GM12878 (cell line): ENCODE measurements around the gene PLEKHJ1. TPM values are rescaled to one million over a fixed set of nuclear protein-coding genes. Genes with fewer than 3 reads are reported as not detected.

Experiments
- ATAC-seq: fragments of 200-7000 bp; cut with Tn5 transposase; 3 replicates; pipeline ENCODE4 v1.9.1; 2020; ENCODE audit warnings: mild to moderate bottlenecking, moderate library complexity
- BruUV-seq: library from RNA; stranded (reverse); fragments of 400-500 nt; replicated peaks from 2 replicates; lab custom pipeline; 2021; lab: Mats Ljungman, UMichigan
- CTCF ChIA-PET: fragments of 300-600 bp; sonication (Branson Sonifier 250); formaldehyde crosslinking; extraction: SDS; loops from one replicate; lab custom pipeline; 2021; ENCODE audit warnings: inconsistent platforms; lab: Yijun Ruan, JAX
- POLR2A ChIA-PET: fragments of 350-600 bp; formaldehyde crosslinking; extraction: SDS; loops from one replicate; lab custom pipeline; 2021; ENCODE audit warnings: inconsistent platforms; lab: Charles Lee
- RAD21 ChIA-PET: fragments of 300-600 bp; sonication (Branson Sonifier 250); formaldehyde crosslinking; loops from one replicate; lab custom pipeline; 2023; ENCODE audit warnings: antibody characterized with exemption; ENCODE audit not compliant: unreplicated experiment; lab: Charles Lee
- SMC1A ChIA-PET: fragments of 300-600 bp; sonication (Branson Sonifier 250); formaldehyde crosslinking; loops from one replicate; lab custom pipeline; 2023; ENCODE audit not compliant: unreplicated experiment, uncharacterized antibody; lab: Charles Lee
- DNase-seq: peaks from one replicate; pipeline ENCODE4 v3.0.0-alpha.2; 2011; ENCODE audit warnings: low read depth, low spot score
- FAIRE-seq: peaks from 3 replicates; lab custom pipeline; 2011; peaks lifted over from hg19 to GRCh38; lab: Jason Lieb, UNC
- H2AFZ ChIP-seq: 2 replicates; pipeline ENCODE4 v1.6.0; 2011; ENCODE audit warnings: low read depth, low read length, control low read depth; ENCODE audit not compliant: control insufficient read depth
- H3K27ac ChIP-seq: 2 replicates; pipeline ENCODE4 v1.5.1; 2011; ENCODE audit warnings: control low read depth; ENCODE audit not compliant: control insufficient read depth, insufficient read depth
- H3K27me3 ChIP-seq, 2 experiments: replicated peaks in 1 of 2; 2 replicates each; pipeline versions ENCODE4 v1.6.0 to v1.6.1; 2011; ENCODE audit warnings: low read length in 1 of 2; ENCODE audit not compliant: control insufficient read depth in 2 of 2, insufficient read depth in 2 of 2
- H3K36me3 ChIP-seq, 2 experiments: 2 replicates each; pipeline ENCODE4 v1.5.1; 2011; ENCODE audit warnings: low read length in 1 of 2; ENCODE audit not compliant: control insufficient read depth in 2 of 2, insufficient read depth in 2 of 2
- H3K4me1 ChIP-seq: 2 replicates; pipeline ENCODE4 v1.6.1; 2011; ENCODE audit warnings: mild to moderate bottlenecking, low read length, moderate library complexity, mixed read lengths; ENCODE audit not compliant: control insufficient read depth, insufficient read depth
- H3K4me2 ChIP-seq: 2 replicates; pipeline ENCODE4 v1.6.0; 2011; ENCODE audit warnings: control low read depth; ENCODE audit not compliant: control insufficient read depth, insufficient read depth
- H3K4me3 ChIP-seq: fragments of 200-600 bp; sonication (generic); 2 replicates; pipeline ENCODE4 v1.5.1; 2016
- H3K79me2 ChIP-seq: 2 replicates; pipeline ENCODE4 v1.6.0; 2011; ENCODE audit warnings: low read length; ENCODE audit not compliant: control insufficient read depth, insufficient read depth
- H3K9ac ChIP-seq: 2 replicates; pipeline ENCODE4 v1.8.0; 2011; ENCODE audit warnings: low read length, control low read depth, mixed read lengths; ENCODE audit not compliant: control insufficient read depth, insufficient read depth
- H3K9me3 ChIP-seq: replicated peaks from 3 replicates; pipeline ENCODE4 v1.5.1; 2011; ENCODE audit warnings: mild to moderate bottlenecking, low read length; ENCODE audit not compliant: control insufficient read depth, insufficient read depth
- H4K20me1 ChIP-seq: 2 replicates; pipeline ENCODE4 v1.6.0; 2011; ENCODE audit not compliant: control insufficient read depth, insufficient read depth
- JUNB ChIP-seq: IDR thresholded peaks from 2 replicates; pipeline ENCODE4 v1.6.1; 2016; ENCODE audit warnings: antibody characterized with exemption, mild to moderate bottlenecking
- KLF5 ChIP-seq: fragments of 450-650 bp; IDR thresholded peaks from 2 replicates; pipeline ENCODE4 v1.6.1; 2014; ENCODE audit warnings: mild to moderate bottlenecking; ENCODE audit not compliant: partially characterized antibody
- MTA2 ChIP-seq: fragments of 450-650 bp; IDR thresholded peaks from 2 replicates; pipeline ENCODE4 v1.6.1; 2016; ENCODE audit warnings: low read depth, mild to moderate bottlenecking, moderate library complexity
- NFYB ChIP-seq: IDR thresholded peaks from 2 replicates; pipeline ENCODE4 v1.6.1; 2011; ENCODE audit warnings: low read depth, mild to moderate bottlenecking, low read length, improper control_type of control experiment, moderate library complexity; ENCODE audit not compliant: insufficient read depth
- NR2C2 ChIP-seq: IDR thresholded peaks from 2 replicates; pipeline ENCODE4 v1.6.1; 2011; ENCODE audit warnings: borderline replicate concordance, low read depth; ENCODE audit not compliant: control insufficient read depth, insufficient read length
- POLR2A ChIP-seq: IDR thresholded peaks from 2 replicates; pipeline ENCODE4 v1.6.1; 2011; ENCODE audit warnings: low read depth, mild to moderate bottlenecking, low read length
- RAD21 ChIP-seq: IDR thresholded peaks from 2 replicates; pipeline ENCODE4 v1.6.1; 2011; ENCODE audit warnings: mild to moderate bottlenecking, low read depth, low read length, moderate library complexity; ENCODE audit not compliant: insufficient read depth
- RUNX3 ChIP-seq: IDR thresholded peaks from 2 replicates; pipeline ENCODE4 v1.6.1; 2012; ENCODE audit warnings: low read length, inconsistent platforms
- SP1 ChIP-seq: IDR thresholded peaks from one replicate; pipeline ENCODE4 v1.6.1; 2011; ENCODE audit warnings: low read depth, low read length
- SUZ12 ChIP-seq: fragments of 200-600 bp; sonication (generic); IDR thresholded peaks from one replicate; pipeline ENCODE4 v1.6.1; 2018; ENCODE audit warnings: antibody characterized with exemption, mild to moderate bottlenecking; ENCODE audit not compliant: unreplicated experiment
- TCF7 ChIP-seq: IDR thresholded peaks from 2 replicates; pipeline ENCODE4 v1.6.1; 2014; ENCODE audit warnings: antibody characterized with exemption, borderline replicate concordance
- ZNF207 ChIP-seq: fragments of 450-650 bp; IDR thresholded peaks from 2 replicates; pipeline ENCODE4 v1.6.1; 2014; ENCODE audit warnings: antibody characterized with exemption, mild to moderate bottlenecking, borderline replicate concordance
- ZSCAN29 ChIP-seq: fragments of 450-650 bp; IDR thresholded peaks from 2 replicates; pipeline ENCODE4 v1.6.1; 2017; ENCODE audit warnings: mild to moderate bottlenecking, moderate library complexity
- WGBS: methylation state at CpG from one replicate; pipeline ENCODE4 v1.1.6; 2016; ENCODE audit warnings: low lambda C conversion rate; ENCODE audit not compliant: insufficient replicate concordance, insufficient coverage; ENCODE audit errors: missing lambda C conversion rate; 5-methylcytosine and 5-hydroxymethylcytosine counted together
- in situ Hi-C: fragments of 300-500 bp; cut with MboI; formaldehyde crosslinking; loops from 9 replicates; pipeline ENCODE4 v1.14.3; 2018; ENCODE audit warnings: mixed read lengths
- intact Hi-C: fragments of 100-400 bp; cut with micrococcal nuclease; formaldehyde crosslinking; loops from one replicate; pipeline ENCODE4 v1.14.2; 2022; ENCODE audit not compliant: unreplicated experiment
- polyA plus RNA-seq, 11 experiments: library from polyadenylated mRNA; depleted of rRNA in 4 of 11; unstranded in 6 of 11; stranded (reverse) in 5 of 11; fragments of >200 nt; fragmentation: Nextera tagmentation in 4 of 11; fragmentation: Illumina TruSeq in 1 of 11; extraction: Ambion mirVana in 4 of 11; extraction: Trizol in 1 of 11; gene quantifications; 1 replicate in 1 of 11; 2 replicates in 10 of 11; pipeline versions ENCODE4 v1.2.1 to v1.2.3, GENCODE V29; 2011 to 2016; ENCODE audit warnings: inconsistent platforms in 2 of 11, missing spikeins in 2 of 11, low read depth in 1 of 11
- total RNA-seq, 4 experiments: library from RNA; depleted of rRNA in 3 of 4; stranded (reverse); fragments of >200 nt in 3 of 4; fragmentation: Illumina TruSeq in 1 of 4; extraction: Trizol in 1 of 4; gene quantifications; 2 replicates each; pipeline versions ENCODE4 v1.2.1 to v1.2.3, GENCODE V29; 2013 to 2021
- TF ChIP-seq, protein P1 (sequence below): fragments of 450-650 bp; IDR thresholded peaks from 2 replicates; pipeline ENCODE4 v1.6.1; 2014; ENCODE audit warnings: mild to moderate bottlenecking
- TF ChIP-seq, protein P2 (sequence below): fragments of 150-350 bp; IDR thresholded peaks from 2 replicates; pipeline ENCODE4 v1.6.1; 2014; ENCODE audit warnings: mild to moderate bottlenecking, low read depth, low read length

The PLEKHJ1 gene
- total and polyA plus RNA-seq, 10 of the 15 experiments (the other 5 are each of a cell fraction or from before 2014, with no cell fraction given): 1.3 to 133 (median 75.0) TPM

DNA sequence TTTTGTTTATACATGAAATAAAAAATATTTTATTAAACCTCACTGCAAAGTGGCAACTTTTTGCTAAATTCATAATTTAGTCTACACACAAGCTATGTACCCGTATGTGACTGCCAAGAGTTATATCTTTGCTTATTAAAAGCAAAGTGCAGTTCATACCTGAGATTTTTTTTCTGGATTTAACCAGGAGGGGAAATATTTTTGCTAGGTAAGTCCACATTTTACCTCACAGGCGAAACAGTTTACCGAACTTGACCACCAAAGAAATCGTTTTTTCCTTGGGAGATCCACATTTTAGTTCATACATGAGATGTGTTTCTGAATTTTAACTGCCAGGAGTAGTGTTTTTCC lies 32.3 kb upstream of the PLEKHJ1 start:
- Histone ChIP-seq H3K79me2 (peaks cover 46% of the 10 kb centered on the region), H3K27ac (no peak overlapping the region), H3K9ac (no peak overlapping the region; the same call in 1 of the 2 replicates), H4K20me1 (peaks cover 8% of the 10 kb centered on the region; the same call in 1 of the 2 replicates), H3K36me3 (peaks cover 0 to 12% of the 10 kb centered on the region in 2 experiments; a peak in 3 of 4 replicates), H3K27me3 (no peaks in the 10 kb centered on the region), H3K4me1 (peaks cover 14% of the 10 kb centered on the region), H3K9me3 (no peaks in the 10 kb centered on the region), H3K4me2 (peak overlapping the region; percentile 44; the same call in 1 of the 2 replicates), H3K4me3 (peak overlapping the region; percentile 81; the same call in 1 of the 2 replicates), H2AFZ (peak overlapping the region; percentile 81; the same call in 1 of the 2 replicates)
- ChIA-PET CTCF (no interaction called here), RAD21 (no interaction called here), POLR2A (interaction anchor here (1.0 kb wide), 1 partner anchor 13 kb away, joined by 3 read pairs; no protein-coding TSS in a partner anchor), SMC1A (no interaction called here)
- BruUV-seq: no TSS peak
- intact Hi-C loops (loop anchor here (5.0 to 10.0 kb wide), 2 partner anchors 101 to 174 kb away; partner anchors contain the start of genes IZUMO4 and MOB3A), in situ Hi-C loops (no loop called here)
- WGBS: 49% methylated on average over 4 of the region's 4 CpGs
- no peak for ATAC-seq
- no peak for DNase-seq
- TF ChIP-seq TCF7 (no peak), KLF5 (no peak), SUZ12 (no peak), ZNF207 (no peak), ZSCAN29 (no peak), NR2C2 (no peak), RUNX3 (no peak), SP1 (no peak), JUNB (no peak), POLR2A (no peak), RAD21 (no peak), NFYB (no peak), MTA2 (no peak)
- TF ChIP-seq, protein P1, sequence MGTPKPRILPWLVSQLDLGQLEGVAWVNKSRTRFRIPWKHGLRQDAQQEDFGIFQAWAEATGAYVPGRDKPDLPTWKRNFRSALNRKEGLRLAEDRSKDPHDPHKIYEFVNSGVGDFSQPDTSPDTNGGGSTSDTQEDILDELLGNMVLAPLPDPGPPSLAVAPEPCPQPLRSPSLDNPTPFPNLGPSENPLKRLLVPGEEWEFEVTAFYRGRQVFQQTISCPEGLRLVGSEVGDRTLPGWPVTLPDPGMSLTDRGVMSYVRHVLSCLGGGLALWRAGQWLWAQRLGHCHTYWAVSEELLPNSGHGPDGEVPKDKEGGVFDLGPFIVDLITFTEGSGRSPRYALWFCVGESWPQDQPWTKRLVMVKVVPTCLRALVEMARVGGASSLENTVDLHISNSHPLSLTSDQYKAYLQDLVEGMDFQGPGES: no peak
- TF ChIP-seq, protein P2, sequence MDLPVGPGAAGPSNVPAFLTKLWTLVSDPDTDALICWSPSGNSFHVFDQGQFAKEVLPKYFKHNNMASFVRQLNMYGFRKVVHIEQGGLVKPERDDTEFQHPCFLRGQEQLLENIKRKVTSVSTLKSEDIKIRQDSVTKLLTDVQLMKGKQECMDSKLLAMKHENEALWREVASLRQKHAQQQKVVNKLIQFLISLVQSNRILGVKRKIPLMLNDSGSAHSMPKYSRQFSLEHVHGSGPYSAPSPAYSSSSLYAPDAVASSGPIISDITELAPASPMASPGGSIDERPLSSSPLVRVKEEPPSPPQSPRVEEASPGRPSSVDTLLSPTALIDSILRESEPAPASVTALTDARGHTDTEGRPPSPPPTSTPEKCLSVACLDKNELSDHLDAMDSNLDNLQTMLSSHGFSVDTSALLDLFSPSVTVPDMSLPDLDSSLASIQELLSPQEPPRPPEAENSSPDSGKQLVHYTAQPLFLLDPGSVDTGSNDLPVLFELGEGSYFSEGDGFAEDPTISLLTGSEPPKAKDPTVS: no peak
- no peak for FAIRE-seq
